CD4-positive, alpha-beta T cell treated with Interferon alpha-2 for 1 hour (primary cell): ENCODE data around the gene SLC35E4.
"Not testable (repeated sequence)": the region's sequence is repeated elsewhere in the genome, so short reads cannot be mapped to it uniquely, and the experiment has no call there.

Experiments
- DNase-seq, 2 donors: peaks; one replicate each; pipeline ENCODE4 v3.0.0-alpha.2; 2020 to 2022

Gene SLC35E4

GRCh38 chr22:30635273-30636225, at the start of gene SLC35E4:
Gene SLC35E4 (plus strand): TSS chr22:30635781. CDS start chr22:30636451, 670 bp downstream.
- peak; percentile 93 to 96 for DNase-seq

GRCh38 chr22:30586414-30586813, 49.2 kb upstream of the SLC35E4 start:
- DNase-seq, result no peak

- peak in 1 of 2 donors; percentile 6 for DNase-seq
Observed at GRCh38 chr22:30591191-30591587, 44.4 kb upstream of the SLC35E4 start.

- peak; percentile 97 to 98 for DNase-seq
Observed at GRCh38 chr22:30591588-30592359, 43.8 kb upstream of the SLC35E4 start, which contains the start of gene PES1. Gene PES1 (minus strand): TSS chr22:30591910. CDS start chr22:30591833, 77 bp downstream.

GRCh38 chr22:30592360-30592713, 43.2 kb upstream of the SLC35E4 start:
- DNase-seq, result not testable (repeated sequence)

- no peak for DNase-seq
Observed at GRCh38 chr22:30596199-30596598, 39.4 kb upstream of the SLC35E4 start.

GRCh38 chr22:30596886-30597285, 38.7 kb upstream of the SLC35E4 start:
- DNase-seq, result no peak

GRCh38 chr22:30598986-30599385, 36.6 kb upstream of the SLC35E4 start:
- DNase-seq, result no peak

GRCh38 chr22:30600921-30601320, 34.7 kb upstream of the SLC35E4 start:
- no peak for DNase-seq

- DNase-seq, result no peak
Observed at GRCh38 chr22:30601464-30601863, 34.1 kb upstream of the SLC35E4 start.

- peak in 1 of 2 donors; percentile 36 for DNase-seq
Observed at GRCh38 chr22:30602049-30602448, 33.5 kb upstream of the SLC35E4 start.

- DNase-seq, result no peak
Observed at GRCh38 chr22:30603801-30604200, 31.8 kb upstream of the SLC35E4 start.

- DNase-seq, result no peak
Observed at GRCh38 chr22:30604723-30605122, 30.9 kb upstream of the SLC35E4 start.

GRCh38 chr22:30605449-30606110, 30.0 kb upstream of the SLC35E4 start:
- DNase-seq, result peak; percentile 45 to 60

- peak; percentile 27 to 60 for DNase-seq
Observed at GRCh38 chr22:30606455-30607299, 28.9 kb upstream of the SLC35E4 start, which contains the start of gene TCN2. Gene TCN2 (plus strand): TSS chr22:30607174. CDS start chr22:30607332, 158 bp downstream.

GRCh38 chr22:30607300-30607930, 28.2 kb upstream of the SLC35E4 start:
- no peak for DNase-seq

GRCh38 chr22:30607939-30608338, 27.6 kb upstream of the SLC35E4 start:
- DNase-seq, result no peak

GRCh38 chr22:30609260-30610185, 26.1 kb upstream of the SLC35E4 start:
- DNase-seq, result peak; percentile 26 to 74

- DNase-seq, result peak in 1 of 2 donors; percentile 70
Observed at GRCh38 chr22:30610299-30610698, 25.3 kb upstream of the SLC35E4 start.

- DNase-seq, result no peak
Observed at GRCh38 chr22:30611197-30611596, 24.4 kb upstream of the SLC35E4 start.
